NCI-H446 (cell line): ENCODE measurements around the gene GRIPAP1.

Experiments
- DNase-seq, 2 experiments: peaks; one replicate each; lab custom pipeline; 2025; lab: John Stamatoyannopoulos, UW

GRIPAP1 gene

DNA sequence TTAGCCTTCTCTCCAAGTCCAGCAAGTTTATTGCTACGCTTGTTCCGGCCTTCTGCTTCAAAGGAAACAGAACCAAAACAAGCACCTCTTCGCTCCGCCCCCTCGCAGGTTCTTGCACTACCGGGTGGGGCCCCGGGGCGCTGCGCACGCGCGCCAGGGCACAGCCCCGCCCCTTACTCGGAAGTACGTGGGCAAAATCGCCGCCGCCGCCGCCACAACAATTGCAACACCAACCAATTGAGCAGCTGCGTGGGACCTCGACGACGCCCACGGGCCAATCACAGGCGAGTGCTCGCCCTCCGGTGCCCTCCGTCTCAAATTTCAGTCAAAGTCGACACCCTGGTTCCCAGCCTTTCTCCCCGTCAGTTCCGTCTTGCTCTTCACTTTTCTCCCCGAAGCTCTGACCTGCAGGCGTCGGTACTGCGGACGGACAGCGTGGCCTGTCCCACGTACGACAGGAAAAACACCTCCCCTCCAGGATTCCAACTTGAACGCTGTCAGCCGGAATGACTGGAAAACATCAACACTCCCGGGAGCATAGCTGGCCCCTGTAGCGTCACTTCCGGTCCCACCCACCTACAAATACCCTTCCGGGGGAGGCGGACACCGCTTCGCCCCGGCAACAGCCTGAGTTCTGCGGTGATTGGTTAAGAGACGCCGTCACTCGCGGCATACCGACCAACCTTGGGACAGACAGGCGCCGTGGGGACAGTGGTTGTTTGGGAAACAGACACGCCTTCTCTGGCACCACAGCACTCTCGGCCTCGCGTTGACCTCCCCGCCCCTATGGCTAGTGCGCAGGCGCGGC lies 44.0 kb downstream of the GRIPAP1 start:
- peak; percentile 93 to 96 for DNase-seq

DNA sequence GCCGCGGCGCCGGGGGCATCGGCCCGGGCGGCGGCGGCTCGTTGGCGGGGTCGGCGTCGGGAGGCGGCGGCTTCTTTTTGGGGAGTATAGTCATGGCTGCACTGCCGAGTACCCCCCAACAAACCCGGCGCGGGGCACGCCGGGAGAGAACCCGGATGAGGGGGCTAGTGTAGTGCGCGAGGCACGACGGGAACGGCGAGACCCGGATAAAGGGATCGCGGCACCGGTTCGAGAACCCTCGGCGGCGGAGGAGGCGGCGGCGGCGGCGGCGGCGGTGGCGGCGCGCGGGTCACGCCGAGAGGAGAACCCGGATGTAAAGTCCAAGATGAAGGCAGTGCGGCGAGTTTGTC lies 44.6 kb downstream of the GRIPAP1 start, which contains the start of gene OTUD5:
OTUD5 (minus strand) TSS at position 131 of the 350 bp plus-strand sequence; CDS start at position 94, 37 bp downstream.
- DNase-seq = peak in 1 of 2 experiments; percentile 66

- no peak for DNase-seq
Measured at GRCh38 chrX:48956728-48957414, 45.2 kb downstream of the GRIPAP1 start.

GRCh38 chrX:48948589-48948988 lies 53.5 kb downstream of the GRIPAP1 start:
- no peak for DNase-seq

- DNase-seq = peak in 1 of 2 experiments; percentile 10
Measured at GRCh38 chrX:48945517-48946348, 56.3 kb downstream of the GRIPAP1 start.

GRCh38 chrX:48942895-48943294 lies 59.2 kb downstream of the GRIPAP1 start:
- DNase-seq = no peak

- DNase-seq = no peak
Measured at GRCh38 chrX:48940404-48940955, 61.6 kb downstream of the GRIPAP1 start.

DNA sequence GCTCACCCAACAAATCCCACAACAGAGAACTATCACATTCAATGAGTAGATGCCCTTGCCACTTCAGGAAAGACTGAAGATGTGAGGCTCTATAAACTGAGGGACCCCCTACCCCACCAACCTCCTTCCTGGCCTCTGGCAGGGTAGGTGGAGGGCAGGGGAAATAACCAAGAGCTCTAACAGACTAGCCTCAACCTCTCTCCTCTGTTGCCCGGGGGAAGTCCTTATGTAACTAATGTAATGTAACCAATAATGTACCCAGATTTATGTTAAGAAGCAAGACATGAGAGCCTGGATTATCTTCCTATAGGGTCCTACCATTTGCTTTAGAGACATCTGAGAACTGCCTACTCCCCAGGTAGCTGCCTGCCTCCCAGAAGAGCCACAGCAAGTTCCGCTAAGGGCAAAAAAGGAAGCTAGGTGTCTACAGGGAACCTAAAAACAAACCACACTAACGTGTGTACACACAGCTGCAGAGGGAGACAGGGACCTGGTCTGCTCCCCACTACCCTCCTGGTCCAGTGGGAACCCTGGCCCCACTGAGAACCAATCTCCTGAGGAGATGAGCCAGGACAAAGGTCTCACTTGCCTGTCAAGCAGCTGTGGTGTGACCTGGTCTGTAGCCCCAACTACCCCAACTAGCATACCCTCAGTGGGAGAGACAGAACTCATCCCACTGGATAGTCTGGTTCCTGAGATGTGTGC lies 62.4 kb downstream of the GRIPAP1 start:
- no peak for DNase-seq

- DNase-seq = no peak
Measured at GRCh38 chrX:48938721-48939425, 63.2 kb downstream of the GRIPAP1 start.

DNA sequence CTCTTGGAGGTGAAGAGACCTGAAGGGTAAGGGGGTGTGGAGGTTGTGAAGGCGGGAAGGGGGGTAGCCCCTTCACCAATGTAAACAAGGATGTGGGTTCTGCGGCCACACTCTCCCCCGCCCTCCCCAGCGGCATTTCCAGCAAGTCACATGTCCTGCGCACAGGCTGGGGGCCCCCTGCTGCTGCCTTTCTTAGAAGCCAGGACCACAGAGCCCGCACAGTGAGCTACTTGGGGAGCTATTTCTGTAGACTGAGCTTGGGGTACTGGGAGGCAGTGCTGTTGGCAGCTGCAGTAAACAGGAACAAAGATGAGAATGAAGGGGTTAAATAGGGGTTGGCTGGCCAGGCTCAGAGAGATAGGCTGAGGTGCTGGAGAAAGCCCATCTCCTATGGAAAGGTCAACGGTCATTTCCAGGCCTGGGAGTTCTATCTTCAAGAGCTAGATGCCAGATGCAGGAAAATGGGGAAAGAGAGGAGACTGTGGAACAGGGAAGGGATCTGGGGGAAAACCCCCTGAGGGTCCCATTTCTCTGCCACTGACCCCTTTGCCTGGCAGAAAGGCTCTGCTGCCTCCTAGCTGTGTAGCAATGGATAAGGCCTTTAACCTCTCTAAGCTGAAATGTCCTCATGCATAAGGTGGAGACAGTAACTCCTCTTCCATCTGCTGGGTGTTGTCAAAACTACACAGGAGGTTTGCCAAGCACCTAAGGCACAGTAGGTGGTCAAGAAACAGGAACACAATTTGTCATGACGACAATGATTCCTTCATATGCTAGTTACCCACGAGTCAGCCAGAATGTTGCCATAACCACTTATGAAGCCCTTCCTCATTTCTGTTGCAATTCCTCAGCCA lies 64.8 kb downstream of the GRIPAP1 start:
- DNase-seq = no peak

DNA sequence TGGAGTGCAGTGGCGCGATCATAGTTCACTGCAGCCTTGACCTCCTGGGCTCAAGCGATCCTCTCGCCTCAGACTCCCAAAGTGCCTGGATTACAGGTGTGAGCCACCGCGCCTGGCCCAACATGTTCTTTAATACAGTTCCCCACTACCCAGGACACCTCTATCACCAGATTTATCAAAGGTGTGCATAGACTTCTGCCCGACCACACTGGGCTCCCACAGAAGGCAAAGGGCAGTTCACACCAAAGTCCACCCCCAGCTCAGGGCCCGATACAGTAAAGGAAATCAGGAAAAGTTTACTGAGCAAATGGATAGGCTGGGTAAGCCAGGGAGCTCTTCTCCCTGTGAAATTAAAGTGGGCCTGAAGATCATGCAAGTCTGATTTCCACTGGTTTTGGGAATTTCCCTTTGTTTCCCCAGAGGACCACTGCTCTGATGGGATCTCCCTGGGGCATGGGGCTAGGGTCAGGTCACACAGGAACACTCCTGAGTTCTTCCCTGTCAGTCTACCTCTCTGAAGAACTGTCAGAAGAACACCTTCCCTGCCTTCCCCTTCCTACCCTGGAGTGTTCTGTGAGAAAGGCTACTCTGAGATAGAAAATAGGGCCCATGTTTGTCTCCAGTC lies 65.5 kb downstream of the GRIPAP1 start:
- no peak for DNase-seq

DNA sequence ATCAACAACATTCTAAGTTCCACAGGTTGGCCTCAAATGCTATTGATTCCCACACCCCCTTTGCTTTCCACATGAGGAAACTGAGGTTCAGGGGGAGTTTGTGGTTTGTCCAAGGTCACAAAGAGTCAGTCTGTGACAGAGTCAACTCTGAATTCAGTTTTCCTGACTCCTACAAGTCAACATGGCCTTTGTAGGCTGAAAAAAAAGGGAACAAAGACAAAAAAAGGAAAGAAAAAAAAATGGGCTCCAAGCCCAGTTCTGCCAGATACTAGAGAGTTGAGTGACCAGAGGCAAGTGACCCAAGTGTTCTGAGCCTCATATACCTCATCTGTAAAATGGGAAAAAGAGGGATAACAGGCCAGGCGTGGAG lies 66.8 kb downstream of the GRIPAP1 start:
- no peak for DNase-seq

GRCh38 chrX:48934581-48935300 lies 67.3 kb downstream of the GRIPAP1 start:
- DNase-seq = no peak

- no peak for DNase-seq
Measured at GRCh38 chrX:48933757-48934156, 68.3 kb downstream of the GRIPAP1 start.

GRCh38 chrX:48927736-48928382 lies 74.2 kb downstream of the GRIPAP1 start:
- DNase-seq = no peak

DNA sequence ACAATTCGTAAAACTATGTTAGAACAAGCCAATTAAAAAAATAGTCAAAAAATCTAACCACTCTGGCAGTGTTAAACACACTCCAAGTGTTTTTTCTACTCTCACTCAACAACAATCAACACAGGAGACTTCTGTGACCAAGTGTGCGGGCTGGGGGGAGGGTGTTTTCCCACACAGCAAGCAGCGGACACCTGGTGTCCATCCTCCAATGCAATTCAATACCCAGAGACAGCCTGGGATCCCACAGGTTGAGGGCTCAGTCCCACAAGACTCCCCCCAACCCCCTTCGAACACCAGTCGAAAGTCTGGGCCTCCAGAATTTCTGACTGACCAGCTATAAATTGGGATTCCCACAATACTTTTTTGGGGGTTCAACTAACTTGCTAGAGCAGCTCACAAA lies 74.9 kb downstream of the GRIPAP1 start:
- DNase-seq = no peak

GRCh38 chrX:48924270-48924669 lies 77.8 kb downstream of the GRIPAP1 start:
- DNase-seq = no peak

DNA sequence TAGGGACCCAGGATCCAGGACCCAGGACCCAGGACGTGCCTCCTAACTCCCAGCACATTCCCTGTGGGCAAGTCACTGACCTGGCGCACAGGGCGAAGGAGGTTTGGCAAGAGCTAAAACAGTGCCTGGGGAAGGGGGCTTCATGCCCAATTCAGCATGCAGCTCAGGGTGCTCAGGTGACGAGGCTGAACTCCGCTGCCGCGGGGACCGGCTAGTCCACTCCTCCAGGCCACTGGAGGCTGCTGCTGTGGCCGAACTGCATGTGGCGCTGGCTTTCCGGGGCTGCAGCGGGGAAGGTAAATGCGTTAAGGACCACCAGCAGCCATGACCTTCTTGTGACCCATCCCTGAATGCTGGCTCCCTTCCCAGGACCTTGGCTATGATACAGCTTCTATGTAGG lies 78.3 kb downstream of the GRIPAP1 start:
- DNase-seq = no peak
